ENCODE results near the gene FAM241B. TPM values are rescaled to one million over a fixed set of nuclear protein-coding genes. Genes with fewer than 3 reads are reported as not detected.

FAM241B gene
- total RNA-seq, 1 experiment from 2014 or later: 13.7 TPM

- Histone ChIP-seq H2AFZ (ENCODE audit: low read length) (no peak overlapping the region), H3K18ac (ENCODE audit: insufficient read length, low read depth, low read length) (no peak overlapping the region), H3K14ac (ENCODE audit: insufficient read depth, low read length) (no peak overlapping the region), H2BK5ac (ENCODE audit: insufficient read length, low read length) (no peak overlapping the region), H2BK15ac (ENCODE audit: low read depth, low read length) (no peak overlapping the region), H3K27ac (ENCODE audit: insufficient read length, low read depth, low read length) (no peak overlapping the region), H3K23ac (ENCODE audit: insufficient read length, low read depth, low read length) (no peak overlapping the region), H4K8ac (replicated peaks; ENCODE audit: insufficient read length, low read depth, low read length) (no peak overlapping the region), H2BK120ac (ENCODE audit: low read depth, low read length, poor library complexity, severe bottlenecking) (no peak overlapping the region), H2AK5ac (ENCODE audit: insufficient read length, low read length) (no peak overlapping the region), H3K23me2 (ENCODE audit: insufficient read length, low read depth, low read length, poor library complexity, severe bottlenecking) (no peaks in the 10 kb centered on the region), H3K56ac (ENCODE audit: insufficient read length, low read depth, low read length) (no peak overlapping the region), H3K27me3 (ENCODE audit: insufficient read depth, low read length) (no peaks in the 10 kb centered on the region), H3K4me2 (ENCODE audit: insufficient read depth, insufficient read length, low read length) (no peak overlapping the region), H2BK12ac (ENCODE audit: insufficient read length, low read depth, low read length) (no peak overlapping the region), H3T11ph (ENCODE audit: low read length) (no peak overlapping the region), H3K4me1 (ENCODE audit: insufficient read depth, low read length) (peaks cover 5% of the 10 kb centered on the region; the same call in 1 of the 2 replicates), H4K5ac (ENCODE audit: insufficient read length, low read depth, low read length) (no peak overlapping the region), H3K79me1 (ENCODE audit: insufficient read depth, low read depth, low read length, poor library complexity, severe bottlenecking) (peaks cover 5% of the 10 kb centered on the region), H3K79me2 (ENCODE audit: insufficient read depth, low read length) (no peaks in the 10 kb centered on the region; the same call in 1 of the 2 replicates), H3K9ac (ENCODE audit: extremely low read depth, insufficient read length, low read length) (no peak overlapping the region), H4K91ac (ENCODE audit: insufficient read length, low read depth, low read length) (no peak overlapping the region), H3K9me3 (ENCODE audit: control insufficient read depth, low read depth, low read length) (no peaks in the 10 kb centered on the region), H4K20me1 (ENCODE audit: control insufficient read depth, insufficient read depth, insufficient read length) (no peaks in the 10 kb centered on the region), H3K4ac (ENCODE audit: low read depth, low read length) (no peak overlapping the region), H2BK20ac (ENCODE audit: low read depth, low read length, poor library complexity, severe bottlenecking) (no peak overlapping the region)
- no peak for DNase-seq
- WGBS (ENCODE audit: extremely low coverage, insufficient read length, low lambda C conversion rate): no CpG with 5 or more reads among the region's 6 CpGs
- TF ChIP-seq CTCF (conservative IDR thresholded peaks at IDR 0.05): no peak
- Mint-ChIP-seq H3K27me3 (ENCODE audit: low read depth) (peaks cover 46% of the 10 kb centered on the region), H3K27ac (no peak overlapping the region), H3K9me3 (peaks cover 6% of the 10 kb centered on the region in 2 experiments; a peak in 4 of 5 replicates), H3K36me3 (ENCODE audit: insufficient read depth in 1 of 3, low read depth in 3 of 3) (peaks cover 13 to 28% (median 20%) of the 10 kb centered on the region in 3 experiments), H3K4me1 (peaks cover 5 to 12% of the 10 kb centered on the region in 2 experiments), H3K4me3 (no peak overlapping the region)
Measured at GRCh38 chr10:69628891-69629290, 1.2 kb upstream of the FAM241B start.

Measured in H9 (cell line).